Measurements from ENCODE around the gene CERS5.

The CERS5 gene

DNA sequence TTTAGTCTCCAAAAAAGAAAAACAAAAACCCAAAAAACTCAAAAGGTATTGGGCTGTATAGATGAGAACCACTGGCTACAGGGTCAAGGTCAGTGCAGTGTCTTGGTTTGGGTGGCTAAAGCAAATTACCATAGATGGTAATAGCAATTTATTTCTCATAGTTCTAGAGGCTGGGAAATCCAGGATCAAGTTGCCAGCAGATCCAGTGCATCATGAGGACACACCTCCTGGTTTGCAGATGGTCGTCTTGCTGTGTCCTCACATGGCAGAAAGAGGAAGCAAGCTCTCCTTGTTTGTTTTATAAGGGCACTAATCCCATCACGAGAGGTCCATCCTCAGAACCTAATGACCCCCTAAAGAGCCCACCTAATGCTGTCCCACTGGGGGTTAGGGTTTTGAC, 44.0 kb downstream of the CERS5 start:
- DNase-seq (ENCODE audit: extremely low read depth, insufficient read length): no peak
- Histone ChIP-seq H3K36me3 (ENCODE audit: control insufficient read depth, insufficient read depth, low read length) (peaks cover 7% of the 10 kb centered on the region), H3K4me3 (replicated peaks; ENCODE audit: low read depth, low read length) (no peak overlapping the region), H3K27me3 (replicated peaks; ENCODE audit: control insufficient read depth, insufficient read depth, low read length) (no peaks in the 10 kb centered on the region)
- TF ChIP-seq, protein P1, sequence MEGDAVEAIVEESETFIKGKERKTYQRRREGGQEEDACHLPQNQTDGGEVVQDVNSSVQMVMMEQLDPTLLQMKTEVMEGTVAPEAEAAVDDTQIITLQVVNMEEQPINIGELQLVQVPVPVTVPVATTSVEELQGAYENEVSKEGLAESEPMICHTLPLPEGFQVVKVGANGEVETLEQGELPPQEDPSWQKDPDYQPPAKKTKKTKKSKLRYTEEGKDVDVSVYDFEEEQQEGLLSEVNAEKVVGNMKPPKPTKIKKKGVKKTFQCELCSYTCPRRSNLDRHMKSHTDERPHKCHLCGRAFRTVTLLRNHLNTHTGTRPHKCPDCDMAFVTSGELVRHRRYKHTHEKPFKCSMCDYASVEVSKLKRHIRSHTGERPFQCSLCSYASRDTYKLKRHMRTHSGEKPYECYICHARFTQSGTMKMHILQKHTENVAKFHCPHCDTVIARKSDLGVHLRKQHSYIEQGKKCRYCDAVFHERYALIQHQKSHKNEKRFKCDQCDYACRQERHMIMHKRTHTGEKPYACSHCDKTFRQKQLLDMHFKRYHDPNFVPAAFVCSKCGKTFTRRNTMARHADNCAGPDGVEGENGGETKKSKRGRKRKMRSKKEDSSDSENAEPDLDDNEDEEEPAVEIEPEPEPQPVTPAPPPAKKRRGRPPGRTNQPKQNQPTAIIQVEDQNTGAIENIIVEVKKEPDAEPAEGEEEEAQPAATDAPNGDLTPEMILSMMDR (IDR thresholded peaks at IDR 0.05; ENCODE audit: insufficient read depth, low read length, poor library complexity, severe bottlenecking): no peak

DNA sequence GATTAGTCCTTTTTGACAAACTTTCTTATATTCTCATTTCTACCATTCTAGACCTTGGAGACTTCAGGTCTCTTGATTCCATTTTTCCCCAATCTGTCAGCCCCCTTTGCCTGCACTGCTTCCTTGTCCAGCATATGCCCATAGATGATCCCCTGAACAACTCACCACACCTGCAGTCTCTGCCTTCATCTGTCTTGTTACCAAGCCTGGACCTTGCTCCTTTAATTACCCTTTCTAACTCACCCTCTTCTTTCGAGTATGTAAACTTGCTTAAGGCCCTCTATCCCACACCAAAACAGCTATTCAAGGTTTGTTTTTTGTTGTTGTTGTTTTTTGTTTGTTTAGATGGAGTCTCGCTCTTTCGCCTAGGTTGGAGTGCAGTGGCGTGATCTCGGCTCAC, 45.5 kb downstream of the CERS5 start:
- no peak for DNase-seq (ENCODE audit: extremely low read depth, insufficient read length)
- TF ChIP-seq, protein P1 (IDR thresholded peaks at IDR 0.05; ENCODE audit: insufficient read depth, low read length, poor library complexity, severe bottlenecking): no peak
- Histone ChIP-seq H3K4me3 (replicated peaks; ENCODE audit: low read depth, low read length) (no peak overlapping the region), H3K27me3 (replicated peaks; ENCODE audit: control insufficient read depth, insufficient read depth, low read length) (no peaks in the 10 kb centered on the region), H3K36me3 (ENCODE audit: control insufficient read depth, insufficient read depth, low read length) (peaks cover 4% of the 10 kb centered on the region)

DNA sequence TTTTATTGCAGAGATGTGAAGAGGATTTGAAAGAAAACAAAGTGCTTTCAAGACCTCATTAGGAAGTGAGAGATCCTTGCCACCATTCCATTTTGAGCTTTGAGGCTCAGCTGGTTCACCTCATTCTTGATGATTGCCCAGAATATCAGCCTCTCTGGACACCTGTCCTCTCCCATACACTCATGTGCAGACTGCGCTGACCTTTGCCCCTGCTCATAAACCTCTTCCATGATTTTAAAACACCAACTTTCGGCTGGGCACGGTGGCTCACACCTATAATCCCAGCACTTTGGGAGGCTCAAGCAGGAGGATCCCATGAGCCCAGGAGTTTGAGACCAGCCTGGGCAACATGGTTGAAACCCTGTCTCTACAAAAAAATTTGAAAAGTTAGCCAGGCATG, 46.2 kb downstream of the CERS5 start:
- Histone ChIP-seq H3K27me3 (replicated peaks; ENCODE audit: control insufficient read depth, insufficient read depth, low read length) (no peaks in the 10 kb centered on the region), H3K4me3 (replicated peaks; ENCODE audit: low read depth, low read length) (no peak overlapping the region), H3K36me3 (ENCODE audit: control insufficient read depth, insufficient read depth, low read length) (peaks cover 5% of the 10 kb centered on the region)
- TF ChIP-seq, protein P1 (IDR thresholded peaks at IDR 0.05; ENCODE audit: insufficient read depth, low read length, poor library complexity, severe bottlenecking): no peak
- no peak for DNase-seq (ENCODE audit: extremely low read depth, insufficient read length)

DNA sequence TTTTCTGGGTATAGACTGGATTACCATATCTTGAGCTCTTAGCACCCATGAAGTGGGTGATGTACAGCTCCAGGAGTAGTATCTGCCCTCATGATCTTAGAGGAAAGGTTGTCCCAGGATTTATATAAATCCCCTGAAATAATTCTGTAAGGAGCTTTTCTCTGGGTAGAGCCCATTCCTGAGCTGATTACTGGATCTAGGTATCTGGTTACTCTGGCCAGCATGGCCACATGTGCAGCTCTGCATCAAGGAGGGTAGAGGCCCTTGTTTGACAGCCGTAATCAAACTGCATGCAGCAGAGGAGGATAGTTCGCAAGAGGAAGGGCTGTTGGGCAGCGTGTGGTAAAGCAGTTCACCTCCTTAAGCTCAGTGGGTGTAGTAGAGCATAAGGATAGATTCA, 46.6 kb downstream of the CERS5 start:
- TF ChIP-seq, protein P1 (IDR thresholded peaks at IDR 0.05; ENCODE audit: insufficient read depth, low read length, poor library complexity, severe bottlenecking): no peak
- Histone ChIP-seq H3K4me3 (replicated peaks; ENCODE audit: low read depth, low read length) (no peak overlapping the region), H3K36me3 (ENCODE audit: control insufficient read depth, insufficient read depth, low read length) (peaks cover 5% of the 10 kb centered on the region), H3K27me3 (replicated peaks; ENCODE audit: control insufficient read depth, insufficient read depth, low read length) (no peaks in the 10 kb centered on the region)
- no peak for DNase-seq (ENCODE audit: extremely low read depth, insufficient read length)

DNA sequence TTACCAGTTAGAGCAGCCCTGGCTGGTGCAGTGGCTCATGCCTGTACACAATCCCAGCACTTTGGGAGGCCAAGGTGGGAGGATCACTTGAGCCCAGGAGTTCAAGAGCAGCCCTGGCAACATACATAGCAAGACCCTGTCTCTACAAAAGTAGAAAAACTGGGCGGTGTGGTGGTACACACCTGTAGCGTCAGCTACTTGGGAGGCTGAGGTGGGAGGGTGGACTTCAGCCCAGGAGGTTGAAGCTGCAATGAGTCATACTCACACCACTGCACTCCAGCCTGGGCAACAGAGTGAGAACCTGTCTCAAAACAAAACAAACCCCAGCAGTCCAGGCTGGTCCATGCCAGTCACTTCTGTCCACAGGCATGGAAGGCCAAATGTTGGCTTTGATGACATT, 47.8 kb downstream of the CERS5 start:
- no peak for DNase-seq (ENCODE audit: extremely low read depth, insufficient read length)
- H3K36me3 ChIP-seq (ENCODE audit: control insufficient read depth, insufficient read depth, low read length): peaks cover 5% of the 10 kb centered on the region
- TF ChIP-seq, protein P1 (IDR thresholded peaks at IDR 0.05; ENCODE audit: insufficient read depth, low read length, poor library complexity, severe bottlenecking): no peak

DNA sequence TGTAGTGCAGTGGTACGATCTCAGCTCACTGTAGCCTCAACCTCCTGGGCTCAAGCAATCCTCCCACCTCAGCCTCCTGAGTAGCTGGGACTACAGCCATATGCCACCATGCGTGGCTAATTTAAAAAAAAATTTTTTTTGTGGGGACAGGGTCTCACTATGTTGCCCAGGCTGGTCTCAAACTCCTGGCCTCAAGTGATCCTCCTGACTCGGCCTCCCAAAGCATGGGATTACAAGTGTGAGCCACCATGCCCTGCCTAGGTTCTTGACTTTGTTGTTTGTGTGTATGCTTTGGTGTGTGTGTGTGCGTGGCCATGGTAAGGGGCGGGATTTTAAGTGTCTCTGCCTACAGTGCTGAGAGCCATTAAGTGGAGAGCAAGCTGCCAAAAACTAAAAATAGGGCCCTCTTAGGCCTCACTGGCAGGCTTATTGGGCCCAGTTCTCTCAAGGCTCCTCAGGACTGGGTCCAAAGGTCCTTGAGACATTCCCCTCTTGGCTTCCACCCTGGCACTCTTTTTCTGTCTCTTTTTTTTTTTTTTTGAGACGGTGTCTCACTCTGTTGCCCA, 50.0 kb downstream of the CERS5 start:
- TF ChIP-seq, protein P1 (IDR thresholded peaks at IDR 0.05; ENCODE audit: insufficient read depth, low read length, poor library complexity, severe bottlenecking): no peak
- peaks cover 5% of the 10 kb centered on the region for H3K36me3 ChIP-seq (ENCODE audit: control insufficient read depth, insufficient read depth, low read length)
- DNase-seq (ENCODE audit: extremely low read depth, insufficient read length): no peak
- H3K4me3 ChIP-seq (replicated peaks; ENCODE audit: low read depth, low read length): no peak overlapping the region
- no peaks in the 10 kb centered on the region for H3K27me3 ChIP-seq (replicated peaks; ENCODE audit: control insufficient read depth, insufficient read depth, low read length)

More for the DNA sequence above, 47.8 kb downstream of the CERS5 start:
- Histone ChIP-seq H3K4me3 (replicated peaks; ENCODE audit: low read depth, low read length) (no peak overlapping the region), H3K27me3 (replicated peaks; ENCODE audit: control insufficient read depth, insufficient read depth, low read length) (no peaks in the 10 kb centered on the region)

Measured in GM06990 (cell line).